NCI-H2081 treated with DMSO at 0.1 percent for 48 hours (cell line): Measurements from ENCODE around the gene SIX3.

Experiments
- DNase-seq: peaks from one replicate; lab custom pipeline; 2025; lab: John Stamatoyannopoulos, UW

The SIX3 gene

GRCh38 chr2:44957656-44958327, 16.3 kb downstream of the SIX3 start:
- no peak for DNase-seq

GRCh38 chr2:44959855-44960254, 18.4 kb downstream of the SIX3 start:
- no peak for DNase-seq

GRCh38 chr2:44960871-44961270, 19.4 kb downstream of the SIX3 start:
- DNase-seq: no peak

- DNase-seq: no peak
Measured at GRCh38 chr2:44962176-44962695, 20.7 kb downstream of the SIX3 start.

GRCh38 chr2:44964752-44965236, 23.3 kb downstream of the SIX3 start:
- peak; percentile 13 for DNase-seq

- no peak for DNase-seq
Measured at GRCh38 chr2:44965684-44966083, 24.2 kb downstream of the SIX3 start.

- DNase-seq: no peak
Measured at GRCh38 chr2:44967056-44967455, 25.6 kb downstream of the SIX3 start.

GRCh38 chr2:44967727-44968432, 26.4 kb downstream of the SIX3 start:
- no peak for DNase-seq

GRCh38 chr2:44969936-44970335, 28.4 kb downstream of the SIX3 start:
- DNase-seq: no peak

- DNase-seq: no peak
Measured at GRCh38 chr2:44970846-44971450, 29.4 kb downstream of the SIX3 start.

- no peak for DNase-seq
Measured at GRCh38 chr2:44972771-44973535, 31.5 kb downstream of the SIX3 start.

- peak; percentile 71 for DNase-seq
Measured at GRCh38 chr2:44974064-44974715, 32.7 kb downstream of the SIX3 start.

- DNase-seq: no peak
Measured at GRCh38 chr2:44975571-44976450, 34.3 kb downstream of the SIX3 start.

GRCh38 chr2:44979581-44979980, 38.1 kb downstream of the SIX3 start:
- no peak for DNase-seq

GRCh38 chr2:44980751-44981713, 39.5 kb downstream of the SIX3 start:
- DNase-seq: no peak

- DNase-seq: peak; percentile 21
Measured at GRCh38 chr2:44981714-44982108, 40.2 kb downstream of the SIX3 start.

GRCh38 chr2:44983836-44984604, 42.5 kb downstream of the SIX3 start:
- no peak for DNase-seq

GRCh38 chr2:44989176-44989575, 47.7 kb downstream of the SIX3 start:
- DNase-seq: no peak

GRCh38 chr2:44994377-44994776, 52.9 kb downstream of the SIX3 start:
- no peak for DNase-seq
